ENCODE measurements around the gene TNFSF4. TPM values are rescaled to one million over a fixed set of nuclear protein-coding genes. Genes with fewer than 3 reads are reported as not detected.
A peak's percentile ranks its signal among the peaks of the same experiment; 100 is the strongest.

The TNFSF4 gene
- total and polyA plus RNA-seq, 2 donors (not counting 1 experiment from before 2014, with no cell fraction given), result 3.3 to 20.9 TPM

DNA sequence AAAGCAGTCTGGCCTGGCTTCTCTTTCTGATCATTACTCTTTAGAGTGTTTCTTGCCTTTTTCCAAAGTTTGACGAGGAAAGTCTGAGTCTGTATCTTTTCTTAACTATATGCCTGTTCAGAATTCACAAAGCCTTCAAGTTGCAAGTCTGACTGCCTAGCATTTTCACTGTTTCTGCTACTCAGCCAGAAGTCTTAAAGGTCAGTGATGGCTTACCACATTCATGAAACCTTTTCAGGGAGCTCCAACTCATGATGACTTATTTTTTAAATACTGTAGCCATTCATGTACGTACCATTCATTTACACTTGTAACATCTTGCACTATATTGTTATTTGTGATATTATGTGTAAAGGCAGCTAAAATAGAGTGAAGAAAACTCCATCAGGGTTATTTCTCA lies 58.2 kb downstream of the TNFSF4 start:
- Histone ChIP-seq H3K9me3 (ENCODE audit: control insufficient read depth, insufficient read depth, low read depth, low read length) (no peaks in the 10 kb centered on the region), H3K79me2 (ENCODE audit: control insufficient read depth, insufficient read depth, low read length) (no peaks in the 10 kb centered on the region), H3K27ac (ENCODE audit: insufficient read depth, low read length) (no peak overlapping the region), H3K36me3 (ENCODE audit: control insufficient read depth, insufficient read depth, low read length) (no peaks in the 10 kb centered on the region), H3K4me1 (ENCODE audit: control insufficient read depth, extremely low read depth, insufficient read depth, low read length) (no peaks in the 10 kb centered on the region), H3K4me2 (ENCODE audit: extremely low read depth, insufficient read depth, low read length) (no peak overlapping the region), H4K20me1 (ENCODE audit: control insufficient read depth, extremely low read depth, insufficient read depth, low read length) (no peaks in the 10 kb centered on the region), H3K27me3 (ENCODE audit: control insufficient read depth, insufficient read depth, low read length) (no peaks in the 10 kb centered on the region), H3K4me3 (replicated peaks in 1 of 4; ENCODE audit: control extremely low read depth in 1 of 4, insufficient read depth in 1 of 4, low read depth in 3 of 4, low read length in 4 of 4) (no peak overlapping the region), H2AFZ (ENCODE audit: low read length) (no peak overlapping the region), H3K9ac (ENCODE audit: insufficient read depth, low read length) (no peak overlapping the region)
- peak; percentile 27 to 38 for DNase-seq (ENCODE audit: low read depth in 2 of 2)
- TF ChIP-seq EZH2 (IDR thresholded peaks at IDR 0.05; ENCODE audit: low read length, missing control alignments) (no peak), CTCF (conservative IDR thresholded peaks at IDR 0.05 in 1 of 2, IDR thresholded peaks at IDR 0.05 in 1 of 2; ENCODE audit: low read depth in 1 of 2, low read length in 2 of 2) (no peak)

GRCh38 chr1:173148545-173148944 lies 58.6 kb downstream of the TNFSF4 start:
- no peak for DNase-seq (ENCODE audit: low read depth in 2 of 2)
- Histone ChIP-seq H4K20me1 (ENCODE audit: control insufficient read depth, extremely low read depth, insufficient read depth, low read length) (no peaks in the 10 kb centered on the region), H3K4me1 (ENCODE audit: control insufficient read depth, extremely low read depth, insufficient read depth, low read length) (no peaks in the 10 kb centered on the region), H3K4me2 (ENCODE audit: extremely low read depth, insufficient read depth, low read length) (no peak overlapping the region), H2AFZ (ENCODE audit: low read length) (no peak overlapping the region), H3K27me3 (ENCODE audit: control insufficient read depth, insufficient read depth, low read length) (no peaks in the 10 kb centered on the region), H3K79me2 (ENCODE audit: control insufficient read depth, insufficient read depth, low read length) (no peaks in the 10 kb centered on the region), H3K9ac (ENCODE audit: insufficient read depth, low read length) (no peak overlapping the region), H3K36me3 (ENCODE audit: control insufficient read depth, insufficient read depth, low read length) (no peaks in the 10 kb centered on the region), H3K27ac (ENCODE audit: insufficient read depth, low read length) (no peak overlapping the region), H3K9me3 (ENCODE audit: control insufficient read depth, insufficient read depth, low read depth, low read length) (no peaks in the 10 kb centered on the region), H3K4me3 (replicated peaks in 1 of 4; ENCODE audit: control extremely low read depth in 1 of 4, insufficient read depth in 1 of 4, low read depth in 3 of 4, low read length in 4 of 4) (no peak overlapping the region)
- TF ChIP-seq EZH2 (IDR thresholded peaks at IDR 0.05; ENCODE audit: low read length, missing control alignments) (no peak), CTCF (conservative IDR thresholded peaks at IDR 0.05 in 1 of 2, IDR thresholded peaks at IDR 0.05 in 1 of 2; ENCODE audit: low read depth in 1 of 2, low read length in 2 of 2) (no peak)

DNA sequence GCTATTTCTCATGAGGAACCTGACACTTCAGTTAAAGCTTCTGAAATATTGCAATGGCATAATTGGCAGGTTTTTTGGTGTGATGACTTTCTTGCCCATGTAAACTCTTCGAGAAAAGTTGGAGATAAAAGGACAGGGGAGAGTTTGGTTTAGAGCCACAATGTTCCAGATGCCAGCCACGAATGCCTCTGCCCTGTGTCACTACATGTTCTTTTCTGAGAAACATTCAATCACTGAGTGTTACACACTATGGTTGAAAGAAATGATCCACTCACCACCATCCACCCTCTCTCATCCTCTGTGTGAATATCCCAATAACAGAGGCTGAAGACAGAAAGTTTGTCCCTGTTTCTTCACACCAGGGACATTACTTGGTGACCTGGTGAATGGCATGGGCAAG lies 66.4 kb downstream of the TNFSF4 start:
- no peak for DNase-seq (ENCODE audit: low read depth in 2 of 2)
- no peak overlapping the region for H3K27ac ChIP-seq (ENCODE audit: insufficient read depth, low read length)

More for the DNA sequence above, 66.4 kb downstream of the TNFSF4 start:
- Histone ChIP-seq H3K36me3 (ENCODE audit: control insufficient read depth, insufficient read depth, low read length) (no peaks in the 10 kb centered on the region), H3K4me2 (ENCODE audit: extremely low read depth, insufficient read depth, low read length) (no peak overlapping the region), H2AFZ (ENCODE audit: low read length) (no peak overlapping the region), H3K9me3 (ENCODE audit: control insufficient read depth, insufficient read depth, low read depth, low read length) (no peaks in the 10 kb centered on the region), H3K4me3 (replicated peaks in 1 of 4; ENCODE audit: control extremely low read depth in 1 of 4, insufficient read depth in 1 of 4, low read depth in 3 of 4, low read length in 4 of 4) (no peak overlapping the region), H3K9ac (ENCODE audit: insufficient read depth, low read length) (no peak overlapping the region), H3K27me3 (ENCODE audit: control insufficient read depth, insufficient read depth, low read length) (no peaks in the 10 kb centered on the region), H4K20me1 (ENCODE audit: control insufficient read depth, extremely low read depth, insufficient read depth, low read length) (no peaks in the 10 kb centered on the region), H3K4me1 (ENCODE audit: control insufficient read depth, extremely low read depth, insufficient read depth, low read length) (no peaks in the 10 kb centered on the region), H3K79me2 (ENCODE audit: control insufficient read depth, insufficient read depth, low read length) (no peaks in the 10 kb centered on the region)
- TF ChIP-seq CTCF (conservative IDR thresholded peaks at IDR 0.05 in 1 of 2, IDR thresholded peaks at IDR 0.05 in 1 of 2; ENCODE audit: low read depth in 1 of 2, low read length in 2 of 2) (no peak), EZH2 (IDR thresholded peaks at IDR 0.05; ENCODE audit: low read length, missing control alignments) (no peak)

All from fibroblast of lung (primary cell).